ENCODE data around the gene PADI4. TPM values are rescaled to one million over a fixed set of nuclear protein-coding genes. Genes with fewer than 3 reads are reported as not detected.

Gene PADI4
- total RNA-seq, 2 donors from 2014 or later, result not detected

DNA sequence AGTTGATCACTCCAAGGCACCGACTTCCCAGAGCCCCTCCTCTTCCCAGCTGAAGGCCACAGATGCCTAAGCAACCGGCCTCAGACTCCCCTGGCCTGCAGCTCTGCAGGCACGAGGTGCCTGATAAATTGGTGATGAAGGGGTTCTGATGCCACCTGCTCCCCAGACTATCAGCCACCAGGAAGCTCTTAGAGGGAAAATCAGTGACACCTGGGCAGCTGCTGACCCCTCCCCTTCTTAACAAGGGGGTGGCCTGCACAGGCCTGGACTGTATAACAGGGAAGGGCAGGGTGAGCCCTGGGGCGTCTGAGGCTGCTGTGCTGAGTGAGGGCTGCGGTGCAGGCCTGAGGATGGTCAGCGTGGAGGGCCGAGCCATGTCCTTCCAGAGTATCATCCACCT is 63.9 kb downstream of the PADI4 start, which contains the start of gene PADI6:
Gene PADI6, plus strand, starts transcription at position 301 of the 400 bp plus-strand sequence. Its CDS starts 50 bp downstream, at position 351.
- no peaks in the 10 kb centered on the region for H3K4me1 ChIP-seq (replicated peaks)
- no peak within 1 kb of the TSS for H3K4me3 ChIP-seq
- H3K27me3 ChIP-seq (replicated peaks; ENCODE audit: insufficient read depth), result no peaks in the 10 kb centered on the region
- intact Hi-C loops (cut with DNase I), result no loop called here
- H3K36me3 ChIP-seq, result no peaks in the 10 kb centered on the region
- DNase-seq (ENCODE audit: low spot score), result no peak
- H3K27ac ChIP-seq, result no peak within 1 kb of the TSS
- WGBS, result 63% methylated on average over 7 of the region's 7 CpGs
- H3K9me3 ChIP-seq, result no peaks in the 10 kb centered on the region
- no peak for TF ChIP-seq POLR2AphosphoS5 (IDR thresholded peaks at IDR 0.05)
- no peak for TF ChIP-seq POLR2A (IDR thresholded peaks at IDR 0.05)
- TF ChIP-seq CTCF (IDR thresholded peaks at IDR 0.05), result no peak

- no peaks in the 10 kb centered on the region for H3K9me3 ChIP-seq
- H3K36me3 ChIP-seq, result no peaks in the 10 kb centered on the region
- TF ChIP-seq POLR2A (IDR thresholded peaks at IDR 0.05) (no peak), CTCF (IDR thresholded peaks at IDR 0.05) (no peak), POLR2AphosphoS5 (IDR thresholded peaks at IDR 0.05) (no peak)
- no peak overlapping the region for H3K4me3 ChIP-seq
- intact Hi-C loops (cut with DNase I), result no loop called here
- no peaks in the 10 kb centered on the region for H3K27me3 ChIP-seq (replicated peaks; ENCODE audit: insufficient read depth)
- 81% methylated on average over 18 of the region's 18 CpGs for WGBS
- no peaks in the 10 kb centered on the region for H3K4me1 ChIP-seq (replicated peaks)
- DNase-seq (ENCODE audit: low spot score), result no peak
- no peak overlapping the region for H3K27ac ChIP-seq
Observed at GRCh38 chr1:17372955-17373354, 65.0 kb downstream of the PADI4 start.

DNA sequence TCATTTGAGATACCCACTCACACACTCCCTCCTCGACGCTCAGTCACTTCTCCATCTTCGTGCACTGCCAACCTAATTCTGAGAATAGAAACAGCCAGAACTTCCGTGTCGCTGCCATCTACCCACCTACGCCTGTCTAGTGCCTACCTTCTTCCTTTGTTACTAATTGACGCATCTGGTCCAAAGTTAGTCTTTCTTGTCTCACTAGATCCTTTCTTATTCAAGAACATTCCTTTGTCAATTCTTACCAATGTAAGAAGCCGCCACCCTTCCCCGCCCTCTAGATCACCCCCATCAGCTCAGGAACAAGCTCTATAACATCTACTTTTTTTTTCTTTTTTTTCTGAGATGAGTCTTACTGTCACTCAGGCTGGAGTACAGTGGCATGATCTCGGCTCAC is 67.7 kb downstream of the PADI4 start:
- Histone ChIP-seq H3K27me3 (replicated peaks; ENCODE audit: insufficient read depth) (no peaks in the 10 kb centered on the region), H3K27ac (no peak overlapping the region), H3K4me3 (no peak overlapping the region), H3K4me1 (replicated peaks) (no peaks in the 10 kb centered on the region), H3K9me3 (no peaks in the 10 kb centered on the region), H3K36me3 (no peaks in the 10 kb centered on the region)
- WGBS, result 95% methylated on average over 10 of the region's 10 CpGs
- no peak for TF ChIP-seq CTCF (IDR thresholded peaks at IDR 0.05)
- no peak for TF ChIP-seq POLR2A (IDR thresholded peaks at IDR 0.05)
- TF ChIP-seq POLR2AphosphoS5 (IDR thresholded peaks at IDR 0.05), result no peak
- intact Hi-C loops (cut with DNase I), result no loop called here
- no peak for DNase-seq (ENCODE audit: low spot score)

GRCh38 chr1:17377325-17377953 is 69.4 kb downstream of the PADI4 start:
- Histone ChIP-seq H3K4me3 (no peak overlapping the region), H3K27ac (no peak overlapping the region), H3K36me3 (no peaks in the 10 kb centered on the region), H3K4me1 (replicated peaks) (no peaks in the 10 kb centered on the region), H3K9me3 (no peaks in the 10 kb centered on the region), H3K27me3 (replicated peaks; ENCODE audit: insufficient read depth) (no peaks in the 10 kb centered on the region)
- intact Hi-C loops (cut with DNase I), result no loop called here
- WGBS, result 11% methylated on average over 16 of the region's 16 CpGs
- TF ChIP-seq CTCF (IDR thresholded peaks at IDR 0.05) (no peak), POLR2AphosphoS5 (IDR thresholded peaks at IDR 0.05) (no peak), POLR2A (IDR thresholded peaks at IDR 0.05) (no peak)
- peak; percentile 7 for DNase-seq (ENCODE audit: low spot score)

DNA sequence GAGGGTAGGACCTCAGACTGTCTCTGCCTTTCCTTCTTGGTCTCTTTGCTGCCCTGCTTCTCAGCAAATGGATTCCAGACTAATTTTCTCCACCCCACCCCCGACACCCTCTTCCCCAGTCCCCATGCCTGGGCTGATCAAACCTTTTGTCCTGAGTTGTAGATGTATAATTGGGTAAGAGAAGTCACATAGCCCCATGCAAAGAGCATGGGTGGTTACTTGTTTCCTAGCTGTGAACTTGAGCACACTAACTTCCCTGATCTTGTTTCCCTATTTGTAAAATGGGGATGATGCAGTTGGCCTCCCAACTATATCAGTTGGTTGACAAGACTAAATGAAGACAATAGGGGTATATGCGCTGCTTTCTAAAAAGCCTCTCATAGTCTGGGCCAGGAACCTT is 73.2 kb downstream of the PADI4 start:
- Histone ChIP-seq H3K27me3 (replicated peaks; ENCODE audit: insufficient read depth) (no peaks in the 10 kb centered on the region), H3K4me3 (no peak overlapping the region), H3K9me3 (no peaks in the 10 kb centered on the region), H3K36me3 (no peaks in the 10 kb centered on the region), H3K27ac (no peak overlapping the region), H3K4me1 (replicated peaks) (no peaks in the 10 kb centered on the region)
- no peak for TF ChIP-seq POLR2A (IDR thresholded peaks at IDR 0.05)
- no peak for TF ChIP-seq CTCF (IDR thresholded peaks at IDR 0.05)
- TF ChIP-seq POLR2AphosphoS5 (IDR thresholded peaks at IDR 0.05), result no peak
- no peak for DNase-seq (ENCODE audit: low spot score)
- intact Hi-C loops (cut with DNase I), result no loop called here
- 50% methylated on average over 2 of the region's 2 CpGs for WGBS

All from prostate gland (tissue), 2 donors.